Esophagus muscularis mucosa (tissue), 4 donors: ENCODE data around the gene JPH4.

Source experiments
- CTCF ChIP-seq, 3 experiments: fragments of 200-600 bp in 2 of 3; fragments of 450-650 bp in 1 of 3; sonication (generic) in 2 of 3; IDR thresholded peaks; one replicate each; pipeline ENCODE4 v1.5.1; 2017 to 2019; ENCODE audit warnings: antibody characterized with exemption in 3 of 3, mild to moderate bottlenecking in 2 of 3, moderate library complexity in 1 of 3
- EP300 ChIP-seq: sonication (generic); formaldehyde crosslinking; IDR thresholded peaks from one replicate; pipeline ENCODE4 v1.6.1; 2017; ENCODE audit warnings: antibody characterized with exemption
- POLR2A ChIP-seq: fragments of 450-650 bp; IDR thresholded peaks from one replicate; pipeline ENCODE4 v1.6.1; 2017; ENCODE audit warnings: antibody characterized with exemption, moderate library complexity, mild to moderate bottlenecking, low read depth
- POLR2AphosphoS5 ChIP-seq, 2 donors: sonication (generic); formaldehyde crosslinking; IDR thresholded peaks; one replicate each; pipeline ENCODE4 v1.6.1; 2017; ENCODE audit warnings: antibody characterized with exemption in 2 of 2

DNA sequence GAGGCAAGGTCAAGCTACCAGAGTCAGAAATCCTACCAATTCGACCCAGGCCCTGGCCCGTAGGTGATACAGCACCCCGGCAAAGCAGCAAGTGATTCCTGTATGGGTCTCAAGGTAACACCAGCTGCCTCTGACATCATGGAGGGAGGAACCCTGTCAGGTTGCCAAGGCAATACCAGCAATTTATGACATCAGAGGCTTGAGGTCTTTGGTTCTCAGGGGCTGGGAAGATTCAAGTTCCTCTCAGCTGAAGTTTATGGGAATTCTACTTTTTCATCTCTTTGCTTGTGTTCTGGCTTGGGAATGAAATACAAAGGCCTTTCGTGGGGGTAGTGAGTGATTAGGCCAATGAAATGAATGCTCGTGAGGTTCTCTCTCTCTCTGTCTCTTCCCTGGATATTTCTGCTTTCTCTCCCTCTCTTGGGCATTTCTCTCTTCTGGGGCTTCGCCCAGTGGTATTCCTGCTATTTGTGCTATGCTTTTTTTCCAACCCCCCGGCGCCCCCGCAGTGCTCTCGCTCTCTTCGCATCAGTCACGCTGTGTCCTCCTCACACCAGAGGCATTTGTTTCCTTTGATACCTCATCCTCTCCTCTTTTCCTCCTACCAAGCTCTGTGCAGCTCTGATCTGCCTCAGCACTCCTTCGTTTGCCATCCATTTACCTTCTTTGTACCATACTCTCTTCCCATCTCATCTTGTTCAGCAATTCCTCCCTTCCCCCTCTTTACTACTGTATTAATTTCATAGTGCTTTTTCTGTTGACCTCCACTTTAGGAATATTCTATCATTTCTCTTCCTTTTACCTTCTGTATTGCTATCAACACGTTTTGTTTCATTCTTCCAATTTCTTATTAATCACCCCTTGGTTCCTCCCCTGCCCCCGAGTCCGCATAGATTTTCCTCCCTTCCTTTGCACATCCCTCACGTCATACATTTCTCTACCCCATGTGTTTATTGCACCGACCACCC lies 30.0 kb downstream of the JPH4 start:
- TF ChIP-seq POLR2A: no peak
- TF ChIP-seq CTCF (IDR thresholded peaks at IDR 0.05): no peak
- TF ChIP-seq POLR2AphosphoS5 (IDR thresholded peaks at IDR 0.05): no peak
- no peak for TF ChIP-seq EP300
